Neural cell (in vitro differentiated cells): ENCODE data around the gene YY1. TPM values are rescaled to one million over a fixed set of nuclear protein-coding genes. Genes with fewer than 3 reads are reported as not detected.

Source experiments
- H2AFZ ChIP-seq: fragments of 200-600, 300-800 bp; sonication (generic), shearing (Covaris generic); 2 replicates; pipeline ENCODE4 v1.6.0; 2014; ENCODE audit warnings: low read depth, mild to moderate bottlenecking, antibody characterized with exemption, low read length, moderate library complexity
- H3F3A ChIP-seq: fragments of 200-600 bp; shearing (Covaris generic); 2 replicates; pipeline ENCODE4 v1.6.1; 2016; ENCODE audit warnings: mild to moderate bottlenecking, moderate library complexity, mixed read lengths, antibody characterized with exemption, low read length; ENCODE audit not compliant: insufficient read depth, poor library complexity, severe bottlenecking
- H3K27ac ChIP-seq: fragments of 200-600, 300-800 bp; sonication (generic), shearing (Covaris generic); 2 replicates; pipeline ENCODE4 v1.5.1; 2014; ENCODE audit warnings: mild to moderate bottlenecking, low read length, moderate library complexity
- H3K27me3 ChIP-seq: fragments of 300-800, 200-600 bp; sonication (generic), shearing (Covaris generic); 2 replicates; pipeline ENCODE4 v1.6.0; 2014; ENCODE audit warnings: mild to moderate bottlenecking, low read depth, low read length, moderate library complexity; ENCODE audit not compliant: insufficient read depth
- H3K36me3 ChIP-seq: fragments of 300-800, 200-600 bp; sonication (generic), shearing (Covaris generic); 2 replicates; pipeline ENCODE4 v1.5.1; 2014; ENCODE audit warnings: mild to moderate bottlenecking, antibody characterized with exemption, low read length, moderate library complexity; ENCODE audit not compliant: insufficient read depth
- H3K4me2 ChIP-seq: fragments of 300-800, 200-600 bp; sonication (generic), shearing (Covaris generic); 2 replicates; pipeline ENCODE4 v1.6.0; 2014; ENCODE audit warnings: mild to moderate bottlenecking, low read length
- H3K4me3 ChIP-seq: fragments of 300-800, 200-600 bp; sonication (generic), shearing (Covaris generic); 2 replicates; pipeline ENCODE4 v1.5.1; 2014; ENCODE audit warnings: mild to moderate bottlenecking, low read length, moderate library complexity
- H3K79me2 ChIP-seq: fragments of 200-600 bp; shearing (Covaris generic); replicated peaks from 2 replicates; pipeline ENCODE4 v1.6.0; 2014; ENCODE audit warnings: mild to moderate bottlenecking, low read length, moderate library complexity; ENCODE audit not compliant: insufficient read depth
- H3K9ac ChIP-seq: fragments of 300-800, 200-600 bp; sonication (generic), shearing (Covaris generic); 2 replicates; pipeline ENCODE4 v1.6.1; 2016; ENCODE audit warnings: mild to moderate bottlenecking, low read length, mixed read lengths
- H3K9me2 ChIP-seq: fragments of 200-600 bp; shearing (Covaris generic); 2 replicates; pipeline ENCODE4 v1.6.1; 2016; ENCODE audit warnings: mild to moderate bottlenecking, low read length, mixed read lengths; ENCODE audit not compliant: insufficient read depth
- H3K9me3 ChIP-seq: fragments of 200-600, 300-800 bp; sonication (generic), shearing (Covaris generic); 2 replicates; pipeline ENCODE4 v1.6.1; 2016; ENCODE audit warnings: mild to moderate bottlenecking, mixed run types, low read length, moderate library complexity, mixed read lengths
- H4K20me1 ChIP-seq: fragments of 200-600 bp; shearing (Covaris generic); 2 replicates; pipeline ENCODE4 v1.6.1; 2016; ENCODE audit warnings: mild to moderate bottlenecking, mixed run types; ENCODE audit not compliant: insufficient read depth
- CTCF ChIP-seq: fragments of 450-650 bp; IDR thresholded peaks from 2 replicates; pipeline ENCODE4 v1.5.1; 2014; ENCODE audit warnings: antibody characterized with exemption, mild to moderate bottlenecking, moderate library complexity; ENCODE audit not compliant: poor library complexity, severe bottlenecking
- EP300 ChIP-seq: fragments of 450-650 bp; conservative IDR thresholded peaks from 2 replicates; pipeline ENCODE4 v1.6.1; 2014; ENCODE audit warnings: antibody characterized with exemption, mild to moderate bottlenecking, moderate library complexity; ENCODE audit not compliant: poor library complexity, severe bottlenecking
- EZH2 ChIP-seq: fragments of 200-600, 300-800 bp; shearing (Covaris generic), sonication (generic); IDR thresholded peaks from 2 replicates; pipeline ENCODE4 v1.6.1; 2014; ENCODE audit warnings: antibody characterized with exemption, low read length, borderline replicate concordance, mild to moderate bottlenecking; ENCODE audit not compliant: insufficient read depth, poor library complexity, severe bottlenecking
- MXI1 ChIP-seq: fragments of 450-650 bp; conservative IDR thresholded peaks from 2 replicates; pipeline ENCODE4 v1.6.1; 2014; ENCODE audit warnings: antibody characterized with exemption, mild to moderate bottlenecking; ENCODE audit not compliant: poor library complexity, severe bottlenecking
- POLR2AphosphoS5 ChIP-seq: IDR thresholded peaks from 2 replicates; pipeline ENCODE4 v1.6.1; 2012
- RAD21 ChIP-seq: fragments of 450-650 bp; conservative IDR thresholded peaks from 2 replicates; pipeline ENCODE4 v1.6.1; 2014; ENCODE audit warnings: antibody characterized with exemption, mild to moderate bottlenecking, moderate library complexity
- SMC3 ChIP-seq: fragments of 450-650 bp; conservative IDR thresholded peaks from 2 replicates; pipeline ENCODE4 v1.6.1; 2014; ENCODE audit warnings: antibody characterized with exemption, mild to moderate bottlenecking, moderate library complexity; ENCODE audit not compliant: poor library complexity
- TAF1 ChIP-seq: IDR thresholded peaks from 2 replicates; pipeline ENCODE4 v1.6.1; 2012; ENCODE audit warnings: low read depth
- polyA plus RNA-seq: library from polyadenylated mRNA; depleted of rRNA; stranded (reverse); fragments of >200 nt; gene quantifications from 2 replicates; pipeline ENCODE4 v1.2.3, GENCODE V29; 2014
- TF ChIP-seq, protein P1 (sequence below): IDR thresholded peaks from 2 replicates; pipeline ENCODE4 v1.6.1; 2012; ENCODE audit warnings: borderline replicate concordance

The YY1 gene
- polyA plus RNA-seq, 1 donor from 2014 or later = 50.4 TPM

GRCh38 chr14:100202712-100203111, 36.2 kb upstream of the YY1 start:
- no peaks in the 10 kb centered on the region for H3K36me3 ChIP-seq
- no peak overlapping the region for H2AFZ ChIP-seq
- H3K4me3 ChIP-seq = no peak overlapping the region
- no peaks in the 10 kb centered on the region for H4K20me1 ChIP-seq
- TF ChIP-seq MXI1 = no peak
- TF ChIP-seq, protein P1, sequence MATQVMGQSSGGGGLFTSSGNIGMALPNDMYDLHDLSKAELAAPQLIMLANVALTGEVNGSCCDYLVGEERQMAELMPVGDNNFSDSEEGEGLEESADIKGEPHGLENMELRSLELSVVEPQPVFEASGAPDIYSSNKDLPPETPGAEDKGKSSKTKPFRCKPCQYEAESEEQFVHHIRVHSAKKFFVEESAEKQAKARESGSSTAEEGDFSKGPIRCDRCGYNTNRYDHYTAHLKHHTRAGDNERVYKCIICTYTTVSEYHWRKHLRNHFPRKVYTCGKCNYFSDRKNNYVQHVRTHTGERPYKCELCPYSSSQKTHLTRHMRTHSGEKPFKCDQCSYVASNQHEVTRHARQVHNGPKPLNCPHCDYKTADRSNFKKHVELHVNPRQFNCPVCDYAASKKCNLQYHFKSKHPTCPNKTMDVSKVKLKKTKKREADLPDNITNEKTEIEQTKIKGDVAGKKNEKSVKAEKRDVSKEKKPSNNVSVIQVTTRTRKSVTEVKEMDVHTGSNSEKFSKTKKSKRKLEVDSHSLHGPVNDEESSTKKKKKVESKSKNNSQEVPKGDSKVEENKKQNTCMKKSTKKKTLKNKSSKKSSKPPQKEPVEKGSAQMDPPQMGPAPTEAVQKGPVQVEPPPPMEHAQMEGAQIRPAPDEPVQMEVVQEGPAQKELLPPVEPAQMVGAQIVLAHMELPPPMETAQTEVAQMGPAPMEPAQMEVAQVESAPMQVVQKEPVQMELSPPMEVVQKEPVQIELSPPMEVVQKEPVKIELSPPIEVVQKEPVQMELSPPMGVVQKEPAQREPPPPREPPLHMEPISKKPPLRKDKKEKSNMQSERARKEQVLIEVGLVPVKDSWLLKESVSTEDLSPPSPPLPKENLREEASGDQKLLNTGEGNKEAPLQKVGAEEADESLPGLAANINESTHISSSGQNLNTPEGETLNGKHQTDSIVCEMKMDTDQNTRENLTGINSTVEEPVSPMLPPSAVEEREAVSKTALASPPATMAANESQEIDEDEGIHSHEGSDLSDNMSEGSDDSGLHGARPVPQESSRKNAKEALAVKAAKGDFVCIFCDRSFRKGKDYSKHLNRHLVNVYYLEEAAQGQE = no peak
- TF ChIP-seq SMC3 = no peak
- no peak for TF ChIP-seq TAF1
- no peak for TF ChIP-seq POLR2AphosphoS5
- TF ChIP-seq EP300 = no peak
- TF ChIP-seq CTCF = no peak
- no peak for TF ChIP-seq EZH2
- TF ChIP-seq RAD21 = no peak
- no peak overlapping the region for H3K9ac ChIP-seq
- H3F3A ChIP-seq = no peaks in the 10 kb centered on the region
- H3K27ac ChIP-seq = no peak overlapping the region
- H3K79me2 ChIP-seq = no peaks in the 10 kb centered on the region
- H3K4me2 ChIP-seq = no peak overlapping the region
- H3K27me3 ChIP-seq = no peaks in the 10 kb centered on the region
- H3K9me2 ChIP-seq = no peaks in the 10 kb centered on the region
- H3K9me3 ChIP-seq = no peaks in the 10 kb centered on the region

GRCh38 chr14:100203146-100203545, 35.8 kb upstream of the YY1 start:
- no peak overlapping the region for H3K4me2 ChIP-seq
- no peaks in the 10 kb centered on the region for H3K27me3 ChIP-seq
- no peak overlapping the region for H3K9ac ChIP-seq

More at GRCh38 chr14:100203146-100203545, 35.8 kb upstream of the YY1 start:
- no peaks in the 10 kb centered on the region for H3K36me3 ChIP-seq
- no peaks in the 10 kb centered on the region for H3F3A ChIP-seq
- H3K9me3 ChIP-seq = no peaks in the 10 kb centered on the region
- TF ChIP-seq SMC3 = no peak
- no peak for TF ChIP-seq EZH2
- TF ChIP-seq, protein P1 = no peak
- TF ChIP-seq TAF1 = no peak
- TF ChIP-seq EP300 = no peak
- no peak overlapping the region for H3K4me3 ChIP-seq
- H3K27ac ChIP-seq = no peak overlapping the region
- no peaks in the 10 kb centered on the region for H4K20me1 ChIP-seq
- H3K79me2 ChIP-seq = no peaks in the 10 kb centered on the region
- H3K9me2 ChIP-seq = no peaks in the 10 kb centered on the region
- H2AFZ ChIP-seq = no peak overlapping the region
